Glomerular visceral epithelial cell (primary cell): ENCODE measurements around the gene MYADM.

Experiments used
- DNase-seq: peaks from one replicate; pipeline ENCODE4 v3.0.0-alpha.2; 2016; ENCODE audit errors: extremely low spot score

MYADM gene

DNA sequence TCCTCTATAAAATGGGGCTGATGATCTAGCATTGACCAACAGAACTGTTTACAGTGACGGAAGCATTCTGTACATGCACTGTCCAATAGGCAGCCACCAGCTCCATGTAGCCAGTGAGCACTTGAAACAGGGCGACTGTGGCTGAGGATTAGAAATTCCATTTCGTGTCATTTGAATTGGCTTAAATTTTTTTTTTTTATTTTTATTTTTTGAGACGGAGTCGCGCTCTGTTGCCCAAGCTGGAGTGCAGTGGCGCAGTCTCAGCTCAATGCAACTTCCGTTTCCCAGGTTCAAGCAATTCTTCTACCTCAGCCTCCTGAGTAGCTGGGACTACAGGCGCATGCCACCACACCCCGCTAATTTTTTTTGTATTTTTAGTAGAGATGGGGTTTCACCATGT, 17.4 kb downstream of the MYADM start:
- DNase-seq = no peak

DNA sequence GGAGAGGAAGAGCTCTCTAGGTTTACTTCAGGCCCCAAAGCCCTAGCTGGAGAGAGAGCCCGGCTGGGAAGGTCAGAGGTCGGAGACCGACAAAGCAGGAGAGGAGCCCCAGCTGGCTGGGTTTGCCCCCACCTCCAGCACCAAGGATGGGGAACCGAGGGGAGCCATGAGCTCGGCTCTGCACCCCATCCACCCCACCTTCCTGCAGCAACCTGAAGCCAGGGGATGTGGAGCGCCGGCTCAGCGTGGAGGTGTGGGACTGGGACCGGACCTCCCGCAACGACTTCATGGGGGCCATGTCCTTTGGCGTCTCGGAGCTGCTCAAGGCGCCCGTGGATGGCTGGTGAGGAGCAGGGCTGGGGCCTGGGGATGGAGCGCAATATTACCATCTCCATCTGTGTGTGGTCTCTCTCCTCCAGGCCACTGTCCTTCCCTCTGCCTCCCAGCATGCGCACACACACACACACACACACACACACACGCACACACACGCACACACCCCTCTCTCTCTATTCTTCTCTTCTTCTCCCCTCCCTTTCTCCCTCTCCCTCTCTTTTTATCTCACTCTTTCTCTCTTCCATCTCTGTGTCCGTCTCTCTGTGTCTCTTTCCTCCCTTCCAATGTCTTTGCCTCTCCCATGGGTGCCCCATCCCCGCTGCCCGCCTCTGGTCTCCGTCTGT, 24.8 kb downstream of the MYADM start:
- DNase-seq = no peak

DNA sequence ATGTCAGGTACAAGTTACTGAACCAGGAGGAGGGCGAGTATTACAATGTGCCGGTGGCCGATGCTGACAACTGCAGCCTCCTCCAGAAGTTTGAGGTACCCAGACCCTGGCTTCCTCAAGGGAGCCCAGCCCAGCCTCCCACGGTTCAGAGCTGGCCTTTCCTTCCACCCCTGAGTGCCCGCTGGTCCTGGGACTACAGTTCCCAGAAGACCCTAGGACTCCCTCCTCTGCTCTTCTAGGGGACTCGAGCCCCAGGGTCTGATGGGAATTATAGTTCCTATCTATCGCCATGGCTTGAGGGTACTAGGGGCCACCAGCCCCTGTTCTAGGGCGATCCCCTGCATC, 25.3 kb downstream of the MYADM start:
- no peak for DNase-seq

DNA sequence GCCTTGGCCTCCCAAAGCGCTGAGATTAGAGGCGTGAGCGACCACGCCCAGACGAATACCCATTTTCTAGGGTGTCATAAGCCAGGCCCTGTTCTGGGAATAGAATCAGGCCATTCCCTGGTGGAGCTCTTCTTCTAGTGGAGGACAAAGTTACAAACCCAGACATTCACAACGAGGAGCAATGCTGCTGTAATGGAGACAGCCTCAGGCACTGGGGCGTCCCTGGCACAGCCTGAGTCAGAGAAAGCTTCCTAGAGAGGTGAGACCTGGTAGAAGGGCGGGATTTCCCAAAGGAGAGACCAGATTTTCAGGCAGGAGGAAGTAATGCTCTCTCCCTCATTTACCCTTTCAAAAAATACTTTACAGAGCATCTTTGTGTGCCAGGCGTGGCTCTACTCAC, 27.0 kb downstream of the MYADM start:
- no peak for DNase-seq

DNA sequence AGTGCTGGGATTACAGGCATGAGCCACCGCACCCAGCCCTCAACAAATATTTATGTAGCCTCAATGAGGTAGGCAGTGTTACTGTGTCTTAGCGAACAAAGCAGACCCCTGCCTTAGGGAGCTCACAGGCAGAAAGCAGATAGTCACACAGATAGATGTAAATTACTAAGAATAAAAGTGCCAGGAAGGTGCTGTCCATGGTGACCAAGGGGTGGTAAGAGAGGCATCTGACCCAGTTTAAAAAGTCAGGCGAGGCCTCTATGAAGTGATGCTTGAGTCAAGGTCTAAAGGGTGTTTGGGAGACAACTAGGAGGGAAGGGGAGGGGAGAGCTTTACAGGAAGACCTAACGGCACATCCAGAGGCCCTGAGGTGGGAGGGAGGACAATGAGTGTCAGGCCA, 29.0 kb downstream of the MYADM start:
- DNase-seq = no peak

DNA sequence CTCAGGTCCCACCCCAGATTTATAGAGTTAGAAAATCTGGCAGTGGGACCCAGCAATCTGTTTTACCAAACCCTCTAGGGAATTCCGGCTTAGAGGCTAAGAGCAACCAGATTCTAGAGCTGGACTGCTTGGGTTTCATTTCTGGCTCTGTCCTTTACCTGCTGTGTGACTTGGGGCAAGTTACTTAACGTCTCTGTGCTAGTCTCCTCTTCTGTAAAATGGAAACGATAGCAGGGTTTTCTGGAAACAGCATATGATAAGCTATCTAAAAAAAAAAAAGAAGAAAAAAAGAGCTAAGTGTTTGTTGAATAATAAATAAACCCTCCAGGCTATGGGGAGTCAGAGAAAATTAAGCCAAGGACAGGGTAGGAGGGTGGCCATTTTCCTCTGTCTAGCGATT, 29.8 kb downstream of the MYADM start:
- no peak for DNase-seq

DNA sequence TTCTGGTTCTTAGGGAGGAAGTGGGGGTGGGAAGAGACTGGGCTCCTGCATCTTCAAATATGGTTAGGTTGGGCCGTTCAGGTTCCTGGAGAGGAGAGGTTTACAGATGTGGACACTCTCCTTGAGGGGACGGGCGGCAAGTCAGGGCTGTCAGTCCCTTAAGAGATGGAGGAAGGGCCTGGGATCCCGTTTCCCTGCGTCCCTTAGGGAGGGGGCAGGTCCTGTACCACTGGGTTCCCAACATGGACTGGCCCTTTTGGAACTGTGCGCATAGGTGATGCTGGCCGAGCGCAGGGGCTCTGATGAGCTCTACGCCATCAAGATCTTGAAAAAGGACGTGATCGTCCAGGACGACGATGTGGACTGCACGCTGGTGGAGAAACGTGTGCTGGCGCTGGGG, 30.5 kb downstream of the MYADM start:
- no peak for DNase-seq

DNA sequence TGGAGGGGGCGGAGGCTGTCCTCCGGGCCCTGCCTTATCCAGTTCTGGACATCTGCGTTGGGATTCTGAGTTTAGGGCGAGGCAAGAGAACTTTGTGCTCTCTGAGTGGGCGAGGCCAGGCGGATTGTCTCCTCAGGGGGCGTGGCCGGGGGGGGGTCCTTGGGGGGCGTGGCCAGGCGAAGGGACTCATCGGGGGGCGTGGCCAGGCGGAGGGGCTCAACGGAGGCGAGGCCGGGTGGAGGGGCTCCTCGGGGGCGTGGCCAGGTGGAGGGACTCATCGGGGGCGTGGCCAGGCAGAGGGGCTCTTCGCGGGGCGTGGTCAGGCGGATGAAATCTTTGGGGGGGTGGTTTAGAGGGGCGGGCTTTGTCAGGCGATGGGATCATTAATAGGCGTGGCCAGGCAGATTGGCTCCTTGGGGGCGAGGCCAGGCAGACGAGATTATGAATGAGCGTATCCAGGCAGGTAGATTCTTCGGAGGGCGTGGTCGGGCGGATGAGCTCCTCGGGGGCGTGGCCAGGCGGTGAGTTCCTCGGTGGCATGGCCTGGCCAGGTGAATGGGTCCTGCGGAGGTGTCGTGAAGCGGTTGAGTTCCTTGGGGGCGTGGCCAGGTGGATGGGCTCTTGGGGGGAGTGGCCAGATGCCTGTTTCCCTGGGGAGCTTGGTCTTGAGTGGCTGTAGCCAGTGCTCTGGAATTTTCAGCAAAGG, 31.1 kb downstream of the MYADM start:
- no peak for DNase-seq

DNA sequence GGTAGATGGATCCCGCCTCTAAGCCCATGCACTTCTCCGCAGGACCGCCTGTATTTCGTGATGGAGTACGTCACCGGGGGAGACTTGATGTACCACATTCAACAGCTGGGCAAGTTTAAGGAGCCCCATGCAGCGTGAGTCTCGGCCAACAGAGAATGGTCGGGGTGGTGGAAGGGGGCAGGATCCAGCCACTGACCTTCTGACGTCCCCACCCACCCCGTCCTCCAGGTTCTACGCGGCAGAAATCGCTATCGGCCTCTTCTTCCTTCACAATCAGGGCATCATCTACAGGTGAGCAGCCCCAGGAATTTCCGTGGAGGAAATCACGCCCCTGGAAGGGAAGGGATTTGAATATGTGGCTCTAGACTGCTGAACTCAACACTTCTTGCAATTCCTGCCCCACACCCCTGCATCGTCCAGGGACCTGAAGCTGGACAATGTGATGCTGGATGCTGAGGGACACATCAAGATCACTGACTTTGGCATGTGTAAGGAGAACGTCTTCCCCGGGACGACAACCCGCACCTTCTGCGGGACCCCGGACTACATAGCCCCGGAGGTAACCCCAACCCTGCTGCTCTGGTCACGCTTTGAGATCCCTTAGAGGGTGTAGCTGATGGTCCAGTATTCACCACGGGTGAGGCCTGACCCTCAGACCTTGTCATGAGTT, 32.6 kb downstream of the MYADM start:
- no peak for DNase-seq

DNA sequence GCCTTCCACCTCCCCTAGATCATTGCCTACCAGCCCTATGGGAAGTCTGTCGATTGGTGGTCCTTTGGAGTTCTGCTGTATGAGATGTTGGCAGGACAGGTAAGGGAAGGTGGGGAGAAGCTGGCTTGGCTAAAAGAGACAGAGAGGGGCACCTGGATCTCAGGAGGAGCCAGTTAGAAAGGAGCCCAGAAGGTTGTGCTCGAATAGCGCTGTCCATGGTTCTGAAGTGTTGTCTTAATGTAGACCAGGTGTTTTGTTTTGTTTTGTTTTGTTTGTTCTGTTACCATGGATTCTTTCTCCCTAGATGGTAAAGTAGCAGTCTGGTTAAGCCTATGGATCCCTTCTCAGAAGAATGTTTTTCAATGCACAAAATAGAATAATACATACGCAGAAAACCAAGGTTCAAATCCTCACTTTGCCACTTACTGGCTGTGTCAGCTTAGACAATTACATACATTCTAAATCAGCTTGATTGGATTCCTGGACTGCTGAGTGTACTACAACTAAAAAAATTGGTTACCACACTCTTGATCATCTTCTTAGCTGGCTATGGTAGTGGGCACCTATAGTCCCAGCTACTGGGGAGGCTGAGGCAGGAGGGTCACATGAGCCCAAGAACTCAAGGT, 35.5 kb downstream of the MYADM start:
- peak; percentile 32 for DNase-seq

DNA sequence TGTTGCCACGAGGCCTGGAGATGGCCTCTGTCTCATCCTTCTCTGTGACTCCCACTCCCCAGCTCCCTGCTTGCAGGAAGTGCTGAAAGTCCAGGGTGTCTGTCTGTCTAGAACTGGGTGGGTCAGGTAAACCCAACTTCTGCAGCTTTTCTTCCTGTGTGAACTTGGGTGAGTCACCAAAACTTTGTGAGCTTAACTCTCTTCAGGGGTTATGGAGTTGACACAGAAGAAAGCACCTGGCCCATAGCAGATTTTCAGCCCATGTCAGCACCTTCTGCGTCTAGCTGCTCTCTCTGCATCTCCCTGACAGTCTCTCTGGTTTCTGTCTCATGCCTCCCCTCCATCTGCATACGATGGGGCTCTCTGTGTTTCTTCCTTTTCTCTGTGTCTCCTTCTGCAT, 37.2 kb downstream of the MYADM start:
- no peak for DNase-seq

DNA sequence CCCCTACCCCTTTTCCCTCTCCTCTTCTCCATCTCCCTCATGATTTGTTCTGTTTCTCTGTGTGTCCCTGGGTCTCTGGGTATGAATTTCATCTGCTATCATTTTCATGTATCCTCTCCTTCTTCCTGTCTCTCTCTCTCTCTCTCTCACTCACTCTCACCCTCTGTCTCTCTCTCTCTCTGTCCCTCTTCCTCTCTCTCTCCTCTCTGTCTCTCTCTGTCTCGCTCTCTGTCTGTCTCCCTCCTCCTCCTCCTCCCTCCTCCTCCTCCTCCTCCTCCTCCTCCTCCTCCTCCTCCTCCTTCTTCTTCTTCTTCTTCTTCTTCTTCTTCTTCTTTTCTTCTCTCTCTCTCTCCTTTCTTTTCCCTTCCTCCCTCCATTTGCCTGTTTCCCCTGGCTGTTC, 38.1 kb downstream of the MYADM start:
- no peak for DNase-seq

DNA sequence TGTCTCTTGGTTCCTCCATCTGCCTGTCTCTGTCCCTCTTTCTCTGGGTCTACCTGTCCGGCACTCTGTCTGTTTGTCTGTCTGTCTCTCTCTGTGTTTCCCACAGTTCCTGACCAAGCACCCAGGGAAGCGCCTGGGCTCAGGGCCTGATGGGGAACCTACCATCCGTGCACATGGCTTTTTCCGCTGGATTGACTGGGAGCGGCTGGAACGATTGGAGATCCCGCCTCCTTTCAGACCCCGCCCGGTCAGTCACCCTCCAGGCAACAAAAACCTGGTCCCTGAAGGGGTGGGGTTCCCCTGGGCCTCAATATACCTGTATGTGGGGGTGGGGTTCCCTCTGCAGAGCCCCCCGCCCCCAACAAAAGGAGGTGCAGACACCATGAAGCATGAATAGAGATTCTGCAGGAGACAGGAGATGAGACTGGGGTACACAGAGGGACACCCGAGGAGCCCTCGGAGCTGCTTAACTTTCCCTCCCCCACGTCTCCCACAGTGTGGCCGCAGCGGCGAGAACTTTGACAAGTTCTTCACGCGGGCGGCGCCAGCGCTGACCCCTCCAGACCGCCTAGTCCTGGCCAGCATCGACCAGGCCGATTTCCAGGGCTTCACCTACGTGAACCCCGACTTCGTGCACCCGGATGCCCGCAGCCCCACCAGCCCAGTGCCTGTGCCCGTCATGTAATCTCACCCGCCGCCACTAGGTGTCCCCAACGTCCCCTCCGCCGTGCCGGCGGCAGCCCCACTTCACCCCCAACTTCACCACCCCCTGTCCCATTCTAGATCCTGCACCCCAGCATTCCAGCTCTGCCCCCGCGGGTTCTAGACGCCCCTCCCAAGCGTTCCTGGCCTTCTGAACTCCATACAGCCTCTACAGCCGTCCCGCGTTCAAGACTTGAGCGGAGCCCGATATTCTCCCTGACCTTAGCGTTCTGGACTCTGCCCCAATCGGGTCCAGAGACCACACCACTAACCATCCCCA, 38.8 kb downstream of the MYADM start:
- peak; percentile 25 for DNase-seq

DNA sequence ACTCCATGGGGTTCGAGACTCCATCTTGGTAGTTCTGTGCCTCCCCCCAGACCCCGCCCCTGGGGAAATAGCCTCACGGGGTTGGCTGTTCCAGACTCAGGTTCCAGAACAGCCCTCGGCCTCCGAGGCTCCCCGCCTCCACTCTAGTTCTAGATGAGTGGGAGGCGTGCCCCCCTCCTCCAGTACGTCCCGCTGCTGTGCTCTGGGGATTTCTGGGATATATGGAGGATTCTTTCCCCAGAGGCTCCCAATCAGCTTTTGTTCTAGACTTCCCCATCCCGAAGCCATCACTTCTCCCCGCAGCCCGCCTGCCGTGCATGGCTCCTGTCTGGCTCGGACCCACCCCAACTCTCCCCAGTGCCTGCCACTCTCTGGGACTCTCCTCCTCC, 39.5 kb downstream of the MYADM start:
- no peak for DNase-seq

DNA sequence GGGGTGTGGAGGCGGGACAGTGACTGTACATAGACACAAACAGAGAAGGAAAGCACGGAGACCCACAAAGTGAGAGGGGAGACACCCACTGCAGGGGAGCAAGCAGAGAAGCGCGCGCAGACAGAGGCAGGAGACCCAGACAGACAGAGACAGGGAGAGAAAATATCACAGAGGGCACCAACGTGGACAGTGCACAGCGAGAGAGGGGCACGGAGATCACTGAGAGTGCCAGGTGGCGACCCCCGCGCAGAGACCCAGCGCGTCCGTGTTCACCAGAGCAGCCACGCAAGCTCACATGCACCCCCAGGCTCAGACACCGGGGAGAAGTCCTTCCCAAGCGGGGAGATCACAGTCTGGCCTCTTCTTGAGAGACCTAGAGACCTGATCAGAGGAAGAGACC, 40.0 kb downstream of the MYADM start:
- DNase-seq = no peak

DNA sequence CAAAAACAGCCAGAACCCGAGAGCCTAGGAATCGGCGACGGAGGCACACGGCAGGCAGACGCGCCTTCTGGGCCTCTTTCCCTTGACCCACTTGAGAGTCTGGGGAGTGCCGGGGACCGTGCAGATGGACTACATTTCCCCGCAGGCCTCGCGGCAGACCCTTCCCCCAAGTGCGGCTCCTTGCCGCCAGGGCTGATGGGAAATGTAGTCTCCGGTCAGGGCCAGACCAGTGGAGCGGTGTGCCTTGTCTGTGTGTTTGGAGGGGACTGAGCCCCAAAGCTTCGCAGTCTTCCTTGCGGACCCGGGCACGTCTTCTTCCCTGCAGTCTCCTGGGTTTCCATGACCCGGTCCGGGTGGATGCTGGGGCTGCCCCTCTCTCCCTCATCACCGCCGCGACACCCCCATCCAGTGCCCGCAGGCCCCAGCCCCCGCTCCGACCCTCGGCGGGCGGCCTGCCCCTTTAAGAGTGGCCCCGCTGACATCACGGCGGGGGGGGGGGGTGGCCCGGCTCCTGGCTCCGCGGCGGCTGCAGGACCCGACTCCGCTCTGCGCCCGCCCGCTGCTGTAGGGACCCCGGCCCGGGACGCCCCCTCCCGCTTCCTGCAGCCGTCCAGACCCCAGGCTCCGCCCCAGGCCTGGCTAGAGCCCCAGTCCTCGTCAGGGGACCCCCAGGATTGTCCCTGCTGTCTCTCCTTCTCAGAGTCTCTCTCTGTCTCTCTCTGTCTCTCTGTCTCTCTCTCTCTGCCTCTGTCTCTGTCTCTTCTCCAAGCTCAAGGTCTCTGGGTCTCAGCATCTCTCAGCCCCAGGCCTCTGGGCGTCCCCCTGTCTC, 40.6 kb downstream of the MYADM start:
- DNase-seq = peak; percentile 24

DNA sequence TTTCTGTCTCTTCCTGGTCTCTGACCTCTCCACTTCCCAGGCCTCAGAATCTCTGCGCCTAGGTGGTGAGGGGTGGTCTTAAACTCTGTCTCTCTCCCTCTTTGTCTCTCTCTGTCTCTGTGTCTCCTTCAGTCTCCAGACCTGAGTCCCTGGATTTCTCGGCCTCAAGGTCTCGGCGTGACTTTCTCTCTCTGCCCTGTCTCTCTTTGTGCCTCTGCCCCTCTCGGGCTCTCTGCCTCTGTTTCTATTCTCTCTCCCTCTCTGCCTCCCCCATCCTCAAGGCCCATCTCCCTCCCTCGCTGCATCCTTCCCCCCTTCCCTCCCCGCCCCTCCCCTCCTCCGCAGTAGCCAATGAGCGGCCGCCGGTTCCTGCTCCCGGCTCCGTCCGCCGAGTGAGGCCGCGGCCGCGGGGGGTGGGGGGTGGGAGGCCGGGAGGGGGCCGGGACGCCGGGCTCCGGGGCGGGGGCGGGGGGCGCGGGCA, 41.3 kb downstream of the MYADM start, which contains the start of gene CACNG7:
CACNG7 (plus strand) TSS at position 344 of the 481 bp plus-strand sequence. CDS start 3,554 bp downstream, outside the sequence.
- no peak for DNase-seq

DNA sequence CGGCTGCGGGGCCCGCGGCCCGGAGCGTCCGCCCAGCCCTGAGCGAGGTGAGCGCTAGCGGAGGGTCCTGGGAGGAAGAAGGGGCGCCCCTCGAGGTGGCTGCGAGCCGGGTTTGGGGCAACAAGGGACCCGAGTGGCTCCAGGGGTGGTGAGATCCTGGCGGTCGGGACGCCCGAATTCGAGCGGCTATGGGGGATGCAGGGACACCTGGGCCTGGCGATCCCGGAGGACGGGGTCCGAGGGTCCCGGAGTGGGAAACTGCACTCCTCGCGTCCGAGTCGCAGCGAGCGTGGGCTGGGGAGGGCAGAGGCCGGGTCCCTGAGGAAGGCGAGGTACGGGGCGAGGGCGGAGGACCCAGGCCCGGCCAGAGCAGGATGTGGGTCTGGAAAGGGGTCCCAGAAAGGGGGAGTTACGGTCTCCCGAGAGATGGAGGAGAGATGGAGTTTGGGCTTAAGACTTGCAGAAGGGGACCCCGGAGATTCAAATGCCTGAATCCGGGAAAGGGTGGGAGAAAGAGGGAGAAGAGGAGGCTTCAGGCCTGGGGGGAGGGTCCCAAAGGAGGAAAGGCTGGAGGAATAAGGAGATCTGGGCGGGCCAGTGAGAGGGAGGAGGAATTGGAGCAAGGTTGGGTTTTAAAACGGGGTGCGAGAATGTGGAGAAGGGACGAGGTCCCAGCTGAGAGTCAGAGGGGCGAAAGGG, 41.9 kb downstream of the MYADM start:
- no peak for DNase-seq

DNA sequence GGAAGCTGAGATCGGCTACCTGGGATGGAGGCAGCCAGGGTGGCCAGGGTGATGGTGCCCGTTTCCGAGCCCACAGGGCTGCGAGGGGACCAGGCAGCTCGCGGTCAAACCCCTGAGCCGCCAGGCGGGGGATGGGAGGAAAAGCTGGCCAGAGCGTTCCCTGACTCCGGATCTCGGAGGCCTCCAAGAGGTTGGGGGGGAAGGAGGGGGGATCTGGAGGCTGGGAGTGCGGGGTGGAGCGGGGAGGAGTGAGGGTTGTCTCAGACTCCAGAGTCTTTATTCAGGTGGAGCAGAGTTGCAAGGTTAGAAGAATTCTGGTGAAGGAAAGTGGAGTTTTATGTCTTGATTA, 42.5 kb downstream of the MYADM start:
- DNase-seq = no peak

DNA sequence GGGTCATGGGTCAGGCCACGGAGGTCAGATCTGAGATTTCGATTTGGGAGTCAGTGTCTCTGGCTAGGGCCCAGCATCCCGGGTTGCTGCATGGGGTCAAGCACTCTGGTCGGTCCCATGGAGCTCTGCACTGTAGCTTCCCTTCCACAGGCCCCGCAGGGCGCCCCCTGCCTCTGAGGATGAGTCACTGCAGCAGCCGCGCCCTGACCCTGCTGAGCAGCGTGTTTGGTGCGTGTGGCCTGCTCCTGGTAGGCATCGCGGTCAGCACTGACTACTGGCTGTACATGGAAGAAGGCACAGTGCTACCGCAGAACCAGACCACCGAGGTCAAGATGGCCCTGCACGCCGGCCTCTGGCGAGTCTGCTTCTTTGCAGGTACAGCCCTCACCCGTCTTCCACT, 45.0 kb downstream of the MYADM start:
- DNase-seq = no peak
